ENCODE data around the gene CORO7.
A peak's percentile ranks its signal among the peaks of the same experiment; 100 is the strongest.

Gene CORO7

GRCh38 chr16:4383591-4384444 is 32.6 kb downstream of the CORO7 start:
- DNase-seq (ENCODE audit: low spot score), result no peak

- DNase-seq (ENCODE audit: low spot score), result no peak
Measured at GRCh38 chr16:4382795-4383357, 33.5 kb downstream of the CORO7 start.

GRCh38 chr16:4381935-4382794 is 34.2 kb downstream of the CORO7 start:
- no peak for DNase-seq (ENCODE audit: low spot score)

- DNase-seq (ENCODE audit: low spot score), result no peak
Measured at GRCh38 chr16:4381072-4381934, 35.1 kb downstream of the CORO7 start.

- no peak for DNase-seq (ENCODE audit: low spot score)
Measured at GRCh38 chr16:4380119-4381063, 36.0 kb downstream of the CORO7 start.

- DNase-seq (ENCODE audit: low spot score), result no peak
Measured at GRCh38 chr16:4378999-4379690, 37.3 kb downstream of the CORO7 start.

- no peak for DNase-seq (ENCODE audit: low spot score)
Measured at GRCh38 chr16:4378161-4378666, 38.2 kb downstream of the CORO7 start.

- no peak for DNase-seq (ENCODE audit: low spot score)
Measured at GRCh38 chr16:4377573-4378154, 38.7 kb downstream of the CORO7 start.

GRCh38 chr16:4376893-4377572 is 39.4 kb downstream of the CORO7 start:
- DNase-seq (ENCODE audit: low spot score), result no peak

GRCh38 chr16:4376126-4376892 is 40.1 kb downstream of the CORO7 start:
- DNase-seq (ENCODE audit: low spot score), result no peak

GRCh38 chr16:4375717-4376116 is 40.7 kb downstream of the CORO7 start:
- no peak for DNase-seq (ENCODE audit: low spot score)

- DNase-seq (ENCODE audit: low spot score), result no peak
Measured at GRCh38 chr16:4373909-4374742, 42.3 kb downstream of the CORO7 start.

GRCh38 chr16:4373356-4373908 is 43.0 kb downstream of the CORO7 start:
- DNase-seq (ENCODE audit: low spot score), result no peak

GRCh38 chr16:4372578-4373355 is 43.6 kb downstream of the CORO7 start:
- no peak for DNase-seq (ENCODE audit: low spot score)

GRCh38 chr16:4372001-4372577 is 44.3 kb downstream of the CORO7 start:
- peak; percentile 11 for DNase-seq (ENCODE audit: low spot score)

All from CD4-positive, alpha-beta T cell treated with Interleukin-2 at 100 ng/mL for 4 hours (primary cell).